Fibroblast of mammary gland (primary cell): ENCODE measurements around the gene PPP1R10.
"Not testable (repeated sequence)": the region's sequence is repeated elsewhere in the genome, so short reads cannot be mapped to it uniquely, and the experiment has no call there.

Experiments
- DNase-seq: peaks from one replicate; pipeline ENCODE4 v3.0.0-alpha.2; 2010; ENCODE audit warnings: low read depth
- H3K4me3 ChIP-seq: 2 replicates; pipeline ENCODE4 v1.5.1; 2011; ENCODE audit warnings: low read depth, mild to moderate bottlenecking, low read length, moderate library complexity; ENCODE audit not compliant: control insufficient read depth
- CTCF ChIP-seq: conservative IDR thresholded peaks from 2 replicates; pipeline ENCODE4 v1.5.1; 2011; ENCODE audit warnings: low read depth, low read length, inconsistent platforms; ENCODE audit not compliant: control insufficient read depth, insufficient read depth

Gene PPP1R10

DNA sequence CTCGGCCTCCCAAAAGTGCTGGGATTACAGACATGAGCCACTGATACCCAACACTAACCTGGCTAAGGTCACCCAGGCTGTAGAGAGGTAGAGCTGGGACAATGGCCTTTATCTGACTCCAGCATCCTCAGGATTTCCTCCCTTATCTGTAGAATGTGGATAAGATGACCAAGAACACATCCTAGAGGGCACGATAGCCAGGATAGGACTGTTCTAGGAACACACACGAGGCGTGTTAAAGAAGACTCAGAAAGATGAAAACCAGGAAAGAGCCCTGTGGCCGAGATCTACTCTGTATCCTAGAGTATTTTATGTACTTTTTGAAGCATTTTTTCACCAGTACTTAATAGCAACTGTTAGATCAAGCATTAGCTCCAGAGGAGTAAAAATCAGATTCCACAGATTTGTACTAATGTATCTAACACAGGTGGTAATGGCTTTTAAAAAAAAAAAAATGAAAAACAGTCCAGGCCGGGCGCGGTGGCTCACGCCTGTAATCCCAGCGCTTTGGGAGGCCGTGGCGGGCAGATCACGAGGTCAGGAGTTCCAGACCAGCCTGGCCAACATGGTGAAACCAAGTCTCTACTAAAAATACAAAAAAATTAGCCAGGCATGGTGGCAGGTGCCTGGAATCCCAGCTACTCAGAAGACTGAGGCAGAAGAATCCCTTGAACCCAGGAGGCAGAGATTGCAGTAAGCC is 17.3 kb downstream of the PPP1R10 start:
- H3K4me3 ChIP-seq: no peak overlapping the region
- no peak for TF ChIP-seq CTCF
- DNase-seq: no peak

- TF ChIP-seq CTCF: no peak
Measured at GRCh38 chr6:30598912-30599624, 18.0 kb downstream of the PPP1R10 start.

DNA sequence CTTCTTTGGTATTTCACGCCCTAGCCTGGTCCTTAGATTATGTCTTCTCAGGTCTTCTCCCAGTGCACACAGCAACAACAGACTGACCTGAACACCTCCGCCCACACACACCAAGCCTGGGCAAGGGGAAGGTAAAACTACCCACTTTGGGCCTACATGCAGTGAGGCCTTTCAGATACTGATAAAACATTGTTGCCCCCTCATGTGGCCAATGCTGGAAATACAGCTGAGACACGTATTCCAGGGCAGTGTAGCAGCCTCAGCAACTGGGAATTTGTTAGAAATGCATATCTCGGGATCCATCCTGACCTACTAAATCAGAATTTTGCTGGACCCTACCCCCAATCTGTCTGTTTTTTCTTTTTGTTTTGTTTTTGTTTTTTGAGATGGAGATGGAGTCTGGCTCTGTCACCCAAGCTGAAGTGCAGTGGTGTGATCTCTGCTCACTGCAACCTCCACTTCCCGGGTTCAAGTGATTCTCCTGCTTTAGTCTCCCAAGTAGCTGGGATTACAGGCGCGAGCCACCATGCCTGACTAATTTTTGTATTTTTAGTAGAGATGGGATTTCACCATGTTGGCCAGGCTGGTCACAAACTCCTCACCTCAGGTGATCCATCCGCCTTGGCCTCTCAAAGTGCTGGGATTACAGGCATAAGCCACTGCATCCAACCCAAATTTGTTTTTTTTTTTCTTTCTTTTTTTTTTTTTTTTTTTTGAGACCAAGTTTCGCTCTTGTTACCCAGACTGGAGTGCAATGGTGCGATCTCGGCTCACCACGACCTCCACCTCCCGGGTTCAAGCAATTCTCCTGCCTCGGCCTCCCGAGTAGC is 19.5 kb downstream of the PPP1R10 start:
- peak; percentile 80 for DNase-seq
- TF ChIP-seq CTCF: peak; percentile 83
- not testable (repeated sequence) for H3K4me3 ChIP-seq

More at GRCh38 chr6:30598912-30599624, 18.0 kb downstream of the PPP1R10 start:
- no peak overlapping the region for H3K4me3 ChIP-seq
- DNase-seq: no peak

DNA sequence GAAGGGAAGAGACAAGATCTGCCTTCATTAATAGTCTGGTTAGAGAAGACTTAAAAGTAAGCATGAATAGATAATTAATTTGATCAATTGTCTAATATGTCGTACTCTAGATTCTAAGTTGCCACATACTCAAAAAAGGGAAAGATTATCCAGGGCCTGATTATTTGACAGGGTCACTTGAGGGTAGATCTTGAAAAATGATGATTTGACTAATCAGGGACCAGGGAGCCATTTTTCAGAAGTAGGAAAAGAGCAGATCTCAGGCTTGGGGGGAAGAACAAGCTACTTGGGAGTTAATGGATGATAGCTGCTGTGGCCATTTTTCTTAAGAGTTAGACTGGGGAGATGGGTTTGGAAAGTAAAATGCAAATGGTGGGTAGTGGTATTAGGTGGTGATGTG is 24.8 kb downstream of the PPP1R10 start:
- no peak for TF ChIP-seq CTCF
- DNase-seq: no peak
- H3K4me3 ChIP-seq: no peak overlapping the region

DNA sequence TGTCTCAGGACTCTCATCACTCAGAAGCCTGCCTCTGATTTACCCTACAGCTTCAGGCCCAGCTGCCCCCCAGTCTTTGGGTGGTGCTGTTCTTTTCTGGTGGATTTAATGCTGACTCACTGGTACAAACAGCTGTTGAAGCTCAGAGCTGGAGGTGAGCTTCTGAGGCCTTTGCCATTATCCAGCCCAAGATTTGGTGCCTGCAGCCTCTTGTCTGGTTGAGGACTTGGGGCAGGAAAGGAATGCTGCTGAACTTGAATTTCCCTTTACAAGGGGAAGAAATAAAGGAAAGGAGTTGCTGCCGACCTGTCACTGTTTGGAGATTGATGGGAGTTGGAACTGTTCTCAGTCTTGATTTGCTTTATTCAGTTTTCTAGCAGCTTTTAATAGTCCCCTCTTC is 26.0 kb downstream of the PPP1R10 start:
- DNase-seq: peak; percentile 72
- H3K4me3 ChIP-seq: no peak overlapping the region
- no peak for TF ChIP-seq CTCF

GRCh38 chr6:30590509-30590908 is 26.5 kb downstream of the PPP1R10 start:
- TF ChIP-seq CTCF: no peak
- no peak overlapping the region for H3K4me3 ChIP-seq
- DNase-seq: peak; percentile 23
